Measurements from ENCODE around the gene FGGY. TPM values are rescaled to one million over a fixed set of nuclear protein-coding genes. Genes with fewer than 3 reads are reported as not detected.

Gene FGGY
- total RNA-seq, 2 donors from 2014 or later, result 16.0 to 21.8 TPM

GRCh38 chr1:59261537-59261936, 35.4 kb upstream of the FGGY start:
- H3K27me3 ChIP-seq, result no peaks in the 10 kb centered on the region
- peak overlapping the region; percentile 19 to 36 for H3K27ac ChIP-seq
- H3K36me3 ChIP-seq, result no peaks in the 10 kb centered on the region
- DNase-seq (ENCODE audit: low spot score), result no peak
- H3K4me1 ChIP-seq, result peaks cover 0 to 15% of the 10 kb centered on the region in 2 donors
- no peaks in the 10 kb centered on the region for H3K9me3 ChIP-seq
- no peak for TF ChIP-seq CTCF (IDR thresholded peaks at IDR 0.05)
- no peak overlapping the region for H3K4me3 ChIP-seq

- no peaks in the 10 kb centered on the region for H3K27me3 ChIP-seq
- no peaks in the 10 kb centered on the region for H3K36me3 ChIP-seq
- H3K27ac ChIP-seq, result no peak overlapping the region
- no peak overlapping the region for H3K4me3 ChIP-seq
- H3K4me1 ChIP-seq, result peaks cover 0 to 20% of the 10 kb centered on the region in 2 donors
- no peaks in the 10 kb centered on the region for H3K9me3 ChIP-seq
- DNase-seq (ENCODE audit: low spot score), result no peak
- no peak for TF ChIP-seq CTCF (IDR thresholded peaks at IDR 0.05)
Measured at GRCh38 chr1:59262631-59263030, 34.3 kb upstream of the FGGY start.

- Histone ChIP-seq H3K4me1 (peaks cover 0 to 20% of the 10 kb centered on the region in 2 donors), H3K36me3 (no peaks in the 10 kb centered on the region), H3K27me3 (no peaks in the 10 kb centered on the region), H3K27ac (no peak overlapping the region), H3K4me3 (no peak overlapping the region), H3K9me3 (no peaks in the 10 kb centered on the region)
- DNase-seq (ENCODE audit: low spot score), result no peak
- no peak for TF ChIP-seq CTCF (IDR thresholded peaks at IDR 0.05)
Measured at GRCh38 chr1:59263111-59263510, 33.8 kb upstream of the FGGY start.

- no peaks in the 10 kb centered on the region for H3K27me3 ChIP-seq
- DNase-seq (ENCODE audit: low spot score), result no peak
- TF ChIP-seq CTCF (IDR thresholded peaks at IDR 0.05), result no peak
- H3K9me3 ChIP-seq, result no peaks in the 10 kb centered on the region
- no peaks in the 10 kb centered on the region for H3K36me3 ChIP-seq
- H3K4me3 ChIP-seq, result no peak overlapping the region
- H3K4me1 ChIP-seq, result peaks cover 0 to 20% of the 10 kb centered on the region in 2 donors
- H3K27ac ChIP-seq, result no peak overlapping the region
Measured at GRCh38 chr1:59265622-59266021, 31.3 kb upstream of the FGGY start.

- TF ChIP-seq CTCF (IDR thresholded peaks at IDR 0.05), result no peak
- no peak for DNase-seq (ENCODE audit: low spot score)
Measured at GRCh38 chr1:59266180-59266926, 30.5 kb upstream of the FGGY start.

GRCh38 chr1:59266927-59267293, 30.0 kb upstream of the FGGY start:
- no peak for DNase-seq (ENCODE audit: low spot score)
- no peak overlapping the region for H3K4me3 ChIP-seq
- H3K27ac ChIP-seq, result peak overlapping the region in 1 of 2 donors; percentile 42
- TF ChIP-seq CTCF (IDR thresholded peaks at IDR 0.05), result no peak
- no peaks in the 10 kb centered on the region for H3K9me3 ChIP-seq
- no peaks in the 10 kb centered on the region for H3K27me3 ChIP-seq
- no peaks in the 10 kb centered on the region for H3K36me3 ChIP-seq
- peaks cover 0 to 12% of the 10 kb centered on the region in 2 donors for H3K4me1 ChIP-seq

More at GRCh38 chr1:59266180-59266926, 30.5 kb upstream of the FGGY start:
- Histone ChIP-seq H3K9me3 (no peaks in the 10 kb centered on the region), H3K27ac (peak overlapping the region in 1 of 2 donors; percentile 42), H3K36me3 (no peaks in the 10 kb centered on the region), H3K4me3 (no peak overlapping the region), H3K4me1 (peaks cover 0 to 15% of the 10 kb centered on the region in 2 donors), H3K27me3 (no peaks in the 10 kb centered on the region)
